ENCODE results near the gene METTL21C.

Gene METTL21C

GRCh38 chr13:102702965-102703725 lies 8.3 kb upstream of the METTL21C start:
- TF ChIP-seq FOXP2 (optimal IDR thresholded peaks at IDR 0.05; ENCODE audit: control extremely low read depth, extremely low read length, insufficient read depth) (no peak), POLR2AphosphoS5 (IDR thresholded peaks at IDR 0.05; ENCODE audit: borderline replicate concordance, low read depth, low read length) (no peak), EZH2 (IDR thresholded peaks at IDR 0.05) (no peak)
- Histone ChIP-seq H3K27ac (peak overlapping the region; percentile 64), H3K9me3 (ENCODE audit: low read depth, low read length) (no peaks in the 10 kb centered on the region), H3K36me3 (ENCODE audit: insufficient read depth, low read length) (no peaks in the 10 kb centered on the region), H3K4me3 (peak overlapping the region; percentile 49), H3K9ac (ENCODE audit: insufficient read length) (peak overlapping the region; percentile 61)
- DNase-seq (ENCODE audit: low read depth, low spot score): no peak

- H3K9me3 ChIP-seq (ENCODE audit: low read depth, low read length): no peaks in the 10 kb centered on the region
Measured at GRCh38 chr13:102701331-102701730, 6.5 kb upstream of the METTL21C start.

GRCh38 chr13:102700088-102701031 lies 5.5 kb upstream of the METTL21C start:
- TF ChIP-seq POLR2AphosphoS5 (IDR thresholded peaks at IDR 0.05; ENCODE audit: borderline replicate concordance, low read depth, low read length) (no peak), FOXP2 (optimal IDR thresholded peaks at IDR 0.05; ENCODE audit: control extremely low read depth, extremely low read length, insufficient read depth) (no peak), EZH2 (IDR thresholded peaks at IDR 0.05) (no peak)
- Histone ChIP-seq H3K4me3 (peak overlapping the region; percentile 43; the same call in 1 of the 2 replicates), H3K9ac (ENCODE audit: insufficient read length) (no peak overlapping the region), H3K9me3 (ENCODE audit: low read depth, low read length) (no peaks in the 10 kb centered on the region), H3K36me3 (ENCODE audit: insufficient read depth, low read length) (no peaks in the 10 kb centered on the region), H3K27ac (peak overlapping the region; percentile 66)
- no peak for DNase-seq (ENCODE audit: low read depth, low spot score)

More at GRCh38 chr13:102701331-102701730, 6.5 kb upstream of the METTL21C start:
- H3K27ac ChIP-seq: no peak overlapping the region
- no peak overlapping the region for H3K4me3 ChIP-seq
- no peak for DNase-seq (ENCODE audit: low read depth, low spot score)
- no peaks in the 10 kb centered on the region for H3K36me3 ChIP-seq (ENCODE audit: insufficient read depth, low read length)
- no peak for TF ChIP-seq EZH2 (IDR thresholded peaks at IDR 0.05)
- TF ChIP-seq FOXP2 (optimal IDR thresholded peaks at IDR 0.05; ENCODE audit: control extremely low read depth, extremely low read length, insufficient read depth): no peak
- TF ChIP-seq POLR2AphosphoS5 (IDR thresholded peaks at IDR 0.05; ENCODE audit: borderline replicate concordance, low read depth, low read length): no peak
- no peak overlapping the region for H3K9ac ChIP-seq (ENCODE audit: insufficient read length)

- H3K4me3 ChIP-seq: no peak overlapping the region
- TF ChIP-seq POLR2AphosphoS5 (IDR thresholded peaks at IDR 0.05; ENCODE audit: borderline replicate concordance, low read depth, low read length): no peak
- no peak for TF ChIP-seq EZH2 (IDR thresholded peaks at IDR 0.05)
- TF ChIP-seq FOXP2 (optimal IDR thresholded peaks at IDR 0.05; ENCODE audit: control extremely low read depth, extremely low read length, insufficient read depth): no peak
- no peaks in the 10 kb centered on the region for H3K9me3 ChIP-seq (ENCODE audit: low read depth, low read length)
- H3K27ac ChIP-seq: no peak overlapping the region
- no peaks in the 10 kb centered on the region for H3K36me3 ChIP-seq (ENCODE audit: insufficient read depth, low read length)
- no peak for DNase-seq (ENCODE audit: low read depth, low spot score)
- H3K9ac ChIP-seq (ENCODE audit: insufficient read length): no peak overlapping the region
Measured at GRCh38 chr13:102699504-102699903, 4.7 kb upstream of the METTL21C start.

- Histone ChIP-seq H3K9me3 (ENCODE audit: low read depth, low read length) (no peaks in the 10 kb centered on the region), H3K4me3 (no peak overlapping the region), H3K9ac (ENCODE audit: insufficient read length) (no peak overlapping the region), H3K36me3 (ENCODE audit: insufficient read depth, low read length) (no peaks in the 10 kb centered on the region), H3K27ac (no peak overlapping the region)
- no peak for TF ChIP-seq EZH2 (IDR thresholded peaks at IDR 0.05)
- no peak for TF ChIP-seq POLR2AphosphoS5 (IDR thresholded peaks at IDR 0.05; ENCODE audit: borderline replicate concordance, low read depth, low read length)
- TF ChIP-seq FOXP2 (optimal IDR thresholded peaks at IDR 0.05; ENCODE audit: control extremely low read depth, extremely low read length, insufficient read depth): no peak
- DNase-seq (ENCODE audit: low read depth, low spot score): no peak
Measured at GRCh38 chr13:102698649-102698980, 3.8 kb upstream of the METTL21C start.

- H3K36me3 ChIP-seq (ENCODE audit: insufficient read depth, low read length): no peaks in the 10 kb centered on the region
- TF ChIP-seq FOXP2 (optimal IDR thresholded peaks at IDR 0.05; ENCODE audit: control extremely low read depth, extremely low read length, insufficient read depth) (no peak), POLR2AphosphoS5 (IDR thresholded peaks at IDR 0.05; ENCODE audit: borderline replicate concordance, low read depth, low read length) (no peak)
- H3K4me3 ChIP-seq: no peak overlapping the region
- no peak overlapping the region for H3K9ac ChIP-seq (ENCODE audit: insufficient read length)
- H3K9me3 ChIP-seq (ENCODE audit: low read depth, low read length): no peaks in the 10 kb centered on the region
- H3K27ac ChIP-seq: no peak overlapping the region
- DNase-seq (ENCODE audit: low read depth, low spot score): no peak
Measured at GRCh38 chr13:102697929-102698648, 3.2 kb upstream of the METTL21C start.

GRCh38 chr13:102697264-102697663 lies 2.4 kb upstream of the METTL21C start:
- no peak overlapping the region for H3K9ac ChIP-seq (ENCODE audit: insufficient read length)
- H3K36me3 ChIP-seq (ENCODE audit: insufficient read depth, low read length): no peaks in the 10 kb centered on the region
- no peaks in the 10 kb centered on the region for H3K9me3 ChIP-seq (ENCODE audit: low read depth, low read length)
- TF ChIP-seq FOXP2 (optimal IDR thresholded peaks at IDR 0.05; ENCODE audit: control extremely low read depth, extremely low read length, insufficient read depth) (no peak), EZH2 (IDR thresholded peaks at IDR 0.05) (no peak), POLR2AphosphoS5 (IDR thresholded peaks at IDR 0.05; ENCODE audit: borderline replicate concordance, low read depth, low read length) (no peak)
- no peak overlapping the region for H3K4me3 ChIP-seq
- H3K27ac ChIP-seq: no peak overlapping the region
- DNase-seq (ENCODE audit: low read depth, low spot score): no peak

- Histone ChIP-seq H3K9ac (ENCODE audit: insufficient read length) (no peak overlapping the region), H3K4me3 (no peak overlapping the region)
- TF ChIP-seq EZH2 (IDR thresholded peaks at IDR 0.05) (no peak), FOXP2 (optimal IDR thresholded peaks at IDR 0.05; ENCODE audit: control extremely low read depth, extremely low read length, insufficient read depth) (no peak), POLR2AphosphoS5 (IDR thresholded peaks at IDR 0.05; ENCODE audit: borderline replicate concordance, low read depth, low read length) (no peak)
Measured at GRCh38 chr13:102696465-102696864, 1.6 kb upstream of the METTL21C start.

More at GRCh38 chr13:102696465-102696864, 1.6 kb upstream of the METTL21C start:
- Histone ChIP-seq H3K36me3 (ENCODE audit: insufficient read depth, low read length) (no peaks in the 10 kb centered on the region), H3K9me3 (ENCODE audit: low read depth, low read length) (no peaks in the 10 kb centered on the region), H3K27ac (no peak overlapping the region)
- no peak for DNase-seq (ENCODE audit: low read depth, low spot score)

All from SK-N-MC (cell line).